K562 (cell line): ENCODE results near the gene SKAP1. TPM values are rescaled to one million over a fixed set of nuclear protein-coding genes. Genes with fewer than 3 reads are reported as not detected.

Experiments
- CEBPB ChIP-seq: fragments of 450-650 bp; IDR thresholded peaks from 2 replicates; pipeline ENCODE4 v1.6.1; 2016; ENCODE audit warnings: missing genetic modification characterization, missing compliant biosample characterization
- DDX20 ChIP-seq: fragments of 450-650 bp; IDR thresholded peaks from 2 replicates; pipeline ENCODE4 v1.6.1; 2016; ENCODE audit warnings: missing genetic modification characterization, low read depth, mild to moderate bottlenecking, missing compliant biosample characterization, moderate library complexity
- HNRNPH1 ChIP-seq: fragments of 200-400 bp; formaldehyde crosslinking; optimal IDR thresholded peaks from 2 replicates; pipeline ENCODE3; 2017; ENCODE audit warnings: low read depth, mild to moderate bottlenecking, low read length, moderate library complexity
- HNRNPUL1 ChIP-seq: fragments of 200-400 bp; formaldehyde crosslinking; IDR thresholded peaks from 2 replicates; pipeline ENCODE4 v1.6.1; 2017; ENCODE audit warnings: low read length
- MTA2 ChIP-seq: fragments of 450-650 bp; IDR thresholded peaks from 2 replicates; pipeline ENCODE4 v1.6.1; 2016; ENCODE audit warnings: low read depth
- PHB2 ChIP-seq: fragments of 450-650 bp; IDR thresholded peaks from 2 replicates; pipeline ENCODE4 v1.6.1; 2017; ENCODE audit warnings: low read depth
- PKNOX1 ChIP-seq: fragments of 450-650 bp; IDR thresholded peaks from 2 replicates; pipeline ENCODE4 v1.6.1; 2016
- POLR2B ChIP-seq: fragments of 450-650 bp; IDR thresholded peaks from 2 replicates; pipeline ENCODE4 v1.6.1; 2018; ENCODE audit warnings: low read depth; ENCODE audit not compliant: partially characterized antibody
- POU5F1 ChIP-seq: fragments of 150-350 bp; IDR thresholded peaks from 2 replicates; pipeline ENCODE4 v1.6.1; 2014; ENCODE audit warnings: borderline replicate concordance, low read length, low read depth, mild to moderate bottlenecking; ENCODE audit not compliant: partially characterized antibody
- SFPQ ChIP-seq: fragments of 200-400 bp; formaldehyde crosslinking; IDR thresholded peaks from 2 replicates; pipeline ENCODE4 v1.6.1; 2017; ENCODE audit warnings: mild to moderate bottlenecking, low read depth, low read length, moderate library complexity
- TCF3 ChIP-seq: sonication (generic); formaldehyde crosslinking; IDR thresholded peaks from 2 replicates; pipeline ENCODE4 v1.4.0; 2020; ENCODE audit warnings: mild to moderate bottlenecking, missing genetic modification reagents
- TEAD4 ChIP-seq, 2 experiments: sonication (generic) in 1 of 2; formaldehyde crosslinking in 1 of 2; IDR thresholded peaks; 2 replicates each; pipeline versions ENCODE4 v1.6.1 to v1.8.0; 2012 to 2022; ENCODE audit warnings: borderline replicate concordance in 1 of 2, inconsistent platforms in 1 of 2, low read length in 1 of 2, mild to moderate bottlenecking in 1 of 2, missing genetic modification reagents in 1 of 2
- ZBTB43 ChIP-seq: sonication (generic); formaldehyde crosslinking; IDR thresholded peaks from 2 replicates; pipeline ENCODE4 v1.8.0; 2023; ENCODE audit warnings: mild to moderate bottlenecking, missing genetic modification reagents
- ZNF143 ChIP-seq: sonication (generic); formaldehyde crosslinking; IDR thresholded peaks from 2 replicates; pipeline ENCODE4 v1.9.0; 2022; ENCODE audit warnings: mild to moderate bottlenecking, missing genetic modification reagents
- ZNF274 ChIP-seq: IDR thresholded peaks from 2 replicates; pipeline ENCODE4 v1.6.1; 2011; ENCODE audit warnings: low read depth, mild to moderate bottlenecking, low read length, moderate library complexity, borderline replicate concordance
- ZNF609 ChIP-seq: sonication (generic); formaldehyde crosslinking; IDR thresholded peaks from 2 replicates; pipeline ENCODE4 v1.8.1; 2023; ENCODE audit warnings: missing genetic modification reagents, mild to moderate bottlenecking, borderline replicate concordance
- ZNF639 ChIP-seq, 2 experiments: fragments of 200-800 bp in 1 of 2; sonication (Bioruptor generic) in 1 of 2; sonication (generic) in 1 of 2; formaldehyde crosslinking in 1 of 2; IDR thresholded peaks in 1 of 2; conservative IDR thresholded peaks in 1 of 2; 2 replicates each; pipeline versions ENCODE4 v1.5.0 to v1.6.1; 2016 to 2020; ENCODE audit warnings: missing compliant biosample characterization in 1 of 2, missing genetic modification characterization in 1 of 2, missing genetic modification reagents in 1 of 2
- polyA plus RNA-seq, 8 experiments: library from polyadenylated mRNA; depleted of rRNA in 4 of 8; stranded (reverse) in 5 of 8; unstranded in 3 of 8; fragments of >200 nt; fragmentation: Nextera tagmentation in 2 of 8; fragmentation: Illumina TruSeq in 1 of 8; extraction: Ambion mirVana in 2 of 8; extraction: Trizol in 1 of 8; gene quantifications; 2 replicates each; pipeline versions ENCODE4 v1.2.1 to v1.2.3, GENCODE V29; 2011 to 2014; ENCODE audit warnings: inconsistent platforms in 1 of 8, missing spikeins in 1 of 8
- total RNA-seq, 7 experiments: library from RNA; depleted of rRNA in 6 of 7; stranded (reverse); fragments of >200 nt in 6 of 7; fragmentation: Illumina TruSeq in 2 of 7; extraction: Trizol in 2 of 7; gene quantifications; 2 replicates each; pipeline versions ENCODE4 v1.2.1 to v1.2.3, GENCODE V29; 2011 to 2021; ENCODE audit warnings: low replicate concordance in 1 of 7

SKAP1 gene
- total and polyA plus RNA-seq, 9 of the 15 experiments (the other 6 are each of a cell fraction or from before 2014, with no cell fraction given) = 0.06 to 0.80 (median 0.10) TPM; not detected in 4

GRCh38 chr17:48209973-48210372, 220.0 kb downstream of the SKAP1 start (continued):
- TF ChIP-seq ZNF609 (CRISPR knock-in tag) (no peak), HNRNPH1 (no peak), PKNOX1 (peak; percentile 35), DDX20 (no peak), POU5F1 (no peak), TEAD4 (IDR thresholded peaks at IDR 0.05; ENCODE audit: low read length) (peak; percentile 69), TEAD4 (CRISPR knock-in tag; IDR thresholded peaks at IDR 0.05; ENCODE audit: borderline replicate concordance) (no peak), SFPQ (no peak), MTA2 (no peak), ZNF274 (no peak), CEBPB (no peak), HNRNPUL1 (no peak), ZBTB43 (CRISPR knock-in tag) (no peak), TCF3 (CRISPR knock-in tag) (peak; percentile 52), POLR2B (no peak), ZNF639 (CRISPR knock-in tag; conservative IDR thresholded peaks at IDR 0.05 in 1 of 2, IDR thresholded peaks at IDR 0.05 in 1 of 2) (no peak), PHB2 (no peak), ZNF143 (no peak)
